ENCODE results near the gene DEAF1. TPM values are rescaled to one million over a fixed set of nuclear protein-coding genes. Genes with fewer than 3 reads are reported as not detected.

DEAF1 gene
- total and polyA plus RNA-seq, 10 of the 15 experiments (the other 5 are each of a cell fraction or from before 2014, with no cell fraction given), result 0.68 to 51.3 (median 25.9) TPM

DNA sequence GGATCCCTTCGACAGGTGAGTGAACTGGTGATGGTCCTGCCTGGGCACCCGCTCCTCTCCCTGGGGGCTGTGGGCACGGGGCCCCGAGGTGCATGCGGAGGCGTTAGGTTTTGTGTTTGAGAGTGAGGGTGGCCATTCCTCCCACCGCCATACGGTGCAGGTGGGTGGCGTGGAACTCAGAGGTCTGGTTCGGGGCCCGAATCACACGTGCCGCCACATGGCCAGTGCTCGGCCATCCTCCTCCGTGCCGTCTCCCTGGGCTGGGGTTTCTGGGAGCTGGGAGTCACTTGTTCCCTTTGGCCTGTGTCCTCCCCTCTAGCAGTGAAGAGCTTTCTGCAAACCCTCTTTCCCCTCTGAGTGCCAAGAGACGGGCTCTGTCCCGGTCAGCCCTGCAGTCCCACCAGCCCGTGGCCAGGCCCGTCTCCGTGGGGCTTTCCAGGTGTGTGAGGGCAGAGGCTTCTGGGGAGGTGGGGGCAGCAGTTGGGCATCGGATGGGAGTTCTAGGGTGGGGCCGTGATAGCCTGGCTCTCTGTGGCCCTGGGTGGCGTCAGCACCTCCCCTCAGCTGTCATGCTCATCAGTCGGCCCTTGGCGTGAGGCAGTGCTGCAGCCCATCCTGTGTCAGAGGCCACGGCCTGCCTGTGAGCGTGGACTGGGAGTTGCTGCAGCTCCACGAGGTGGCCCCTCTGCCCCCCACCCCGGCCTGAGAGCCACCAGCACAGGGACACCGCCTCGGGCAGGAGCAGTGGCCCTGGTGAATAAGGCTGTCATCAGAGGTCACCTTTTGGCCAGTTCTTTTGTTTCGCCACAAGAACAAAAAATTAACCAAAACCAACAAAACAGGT, 89.5 kb downstream of the DEAF1 start (continued):
- TF ChIP-seq, protein P1, sequence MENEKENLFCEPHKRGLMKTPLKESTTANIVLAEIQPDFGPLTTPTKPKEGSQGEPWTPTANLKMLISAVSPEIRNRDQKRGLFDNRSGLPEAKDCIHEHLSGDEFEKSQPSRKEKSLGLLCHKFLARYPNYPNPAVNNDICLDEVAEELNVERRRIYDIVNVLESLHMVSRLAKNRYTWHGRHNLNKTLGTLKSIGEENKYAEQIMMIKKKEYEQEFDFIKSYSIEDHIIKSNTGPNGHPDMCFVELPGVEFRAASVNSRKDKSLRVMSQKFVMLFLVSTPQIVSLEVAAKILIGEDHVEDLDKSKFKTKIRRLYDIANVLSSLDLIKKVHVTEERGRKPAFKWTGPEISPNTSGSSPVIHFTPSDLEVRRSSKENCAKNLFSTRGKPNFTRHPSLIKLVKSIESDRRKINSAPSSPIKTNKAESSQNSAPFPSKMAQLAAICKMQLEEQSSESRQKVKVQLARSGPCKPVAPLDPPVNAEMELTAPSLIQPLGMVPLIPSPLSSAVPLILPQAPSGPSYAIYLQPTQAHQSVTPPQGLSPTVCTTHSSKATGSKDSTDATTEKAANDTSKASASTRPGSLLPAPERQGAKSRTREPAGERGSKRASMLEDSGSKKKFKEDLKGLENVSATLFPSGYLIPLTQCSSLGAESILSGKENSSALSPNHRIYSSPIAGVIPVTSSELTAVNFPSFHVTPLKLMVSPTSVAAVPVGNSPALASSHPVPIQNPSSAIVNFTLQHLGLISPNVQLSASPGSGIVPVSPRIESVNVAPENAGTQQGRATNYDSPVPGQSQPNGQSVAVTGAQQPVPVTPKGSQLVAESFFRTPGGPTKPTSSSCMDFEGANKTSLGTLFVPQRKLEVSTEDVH (IDR thresholded peaks at IDR 0.05; ENCODE audit: low read depth, partially characterized antibody), result no peak
- TF ChIP-seq YY1 (IDR thresholded peaks at IDR 0.05; ENCODE audit: low read depth, low read length), result no peak
- TF ChIP-seq BACH1 (IDR thresholded peaks at IDR 0.05; ENCODE audit: borderline replicate concordance), result no peak
- TF ChIP-seq, protein P2, sequence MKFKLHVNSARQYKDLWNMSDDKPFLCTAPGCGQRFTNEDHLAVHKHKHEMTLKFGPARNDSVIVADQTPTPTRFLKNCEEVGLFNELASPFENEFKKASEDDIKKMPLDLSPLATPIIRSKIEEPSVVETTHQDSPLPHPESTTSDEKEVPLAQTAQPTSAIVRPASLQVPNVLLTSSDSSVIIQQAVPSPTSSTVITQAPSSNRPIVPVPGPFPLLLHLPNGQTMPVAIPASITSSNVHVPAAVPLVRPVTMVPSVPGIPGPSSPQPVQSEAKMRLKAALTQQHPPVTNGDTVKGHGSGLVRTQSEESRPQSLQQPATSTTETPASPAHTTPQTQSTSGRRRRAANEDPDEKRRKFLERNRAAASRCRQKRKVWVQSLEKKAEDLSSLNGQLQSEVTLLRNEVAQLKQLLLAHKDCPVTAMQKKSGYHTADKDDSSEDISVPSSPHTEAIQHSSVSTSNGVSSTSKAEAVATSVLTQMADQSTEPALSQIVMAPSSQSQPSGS (IDR thresholded peaks at IDR 0.05; ENCODE audit: low read length), result no peak
- TF ChIP-seq PML (IDR thresholded peaks at IDR 0.05; ENCODE audit: low read length), result no peak

DNA sequence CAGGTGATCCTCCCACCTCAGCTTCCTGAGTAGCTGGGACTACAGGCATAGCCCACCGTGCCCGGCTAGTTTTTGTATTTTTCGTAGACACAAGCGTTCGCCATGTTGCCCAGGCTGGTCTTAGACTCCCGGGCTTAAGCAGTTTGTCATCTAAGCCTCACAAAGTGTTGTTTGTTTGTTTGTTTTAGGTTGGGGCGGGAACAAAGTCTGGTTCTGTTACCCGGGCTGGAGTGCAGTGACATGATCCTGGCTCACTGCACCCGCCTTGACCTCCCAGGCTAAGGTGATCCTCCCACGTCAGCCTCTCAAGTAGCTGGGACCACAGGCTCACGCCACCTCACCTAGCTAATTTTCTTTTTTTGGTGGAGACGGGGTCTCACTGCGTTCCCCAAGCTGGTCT, 91.9 kb downstream of the DEAF1 start:
- no peaks in the 10 kb centered on the region; the same call in 1 of the 2 replicates for H4K20me1 ChIP-seq (ENCODE audit: control insufficient read depth, insufficient read depth)
- no peak overlapping the region for H3K9ac ChIP-seq (ENCODE audit: control insufficient read depth, insufficient read depth, low read length)
- ChIA-PET CTCF (no interaction called here), SMC1A (ENCODE audit: uncharacterized antibody, unreplicated experiment) (no interaction called here), POLR2A (no interaction called here), RAD21 (ENCODE audit: unreplicated experiment) (no interaction called here)
- no peaks in the 10 kb centered on the region for H3K9me3 ChIP-seq (replicated peaks; ENCODE audit: control insufficient read depth, insufficient read depth, low read length)
- H3K27me3 ChIP-seq (replicated peaks in 1 of 2; ENCODE audit: control insufficient read depth in 2 of 2, insufficient read depth in 2 of 2, low read length in 1 of 2), result no peaks in the 10 kb centered on the region
- 96% methylated on average over 13 of the region's 13 CpGs for WGBS (ENCODE audit: insufficient coverage, insufficient replicate concordance, low lambda C conversion rate, missing lambda C conversion rate)
- no peaks in the 10 kb centered on the region for H3K4me1 ChIP-seq (ENCODE audit: control insufficient read depth, insufficient read depth, low read length)
- H3K4me3 ChIP-seq, result no peak overlapping the region
- intact Hi-C loops (cut with micrococcal nuclease; ENCODE audit: unreplicated experiment) (no loop called here), in situ Hi-C loops (cut with MboI) (no loop called here)
- no peak for FAIRE-seq
- H3K27ac ChIP-seq (ENCODE audit: control insufficient read depth, insufficient read depth), result no peak overlapping the region
- no peak overlapping the region for H2AFZ ChIP-seq (ENCODE audit: control insufficient read depth, low read depth, low read length)
- H3K79me2 ChIP-seq (ENCODE audit: control insufficient read depth, insufficient read depth, low read length), result no peaks in the 10 kb centered on the region
- no peak for ATAC-seq
- no peak overlapping the region for H3K4me2 ChIP-seq (ENCODE audit: control insufficient read depth, insufficient read depth)
- H3K36me3 ChIP-seq (ENCODE audit: control insufficient read depth in 2 of 2, insufficient read depth in 2 of 2, low read length in 1 of 2), result peaks cover 17 to 52% of the 10 kb centered on the region in 2 experiments; a peak in 3 of 4 replicates
- BruUV-seq (replicated peaks), result no TSS peak
- DNase-seq (ENCODE audit: low read depth, low spot score), result no peak
- TF ChIP-seq BACH1 (IDR thresholded peaks at IDR 0.05; ENCODE audit: borderline replicate concordance), result no peak
- TF ChIP-seq TBL1XR1 (IDR thresholded peaks at IDR 0.05; ENCODE audit: low read depth, low read length), result no peak
- TF ChIP-seq MTA2 (IDR thresholded peaks at IDR 0.05; ENCODE audit: low read depth), result no peak
- TF ChIP-seq KLF5 (IDR thresholded peaks at IDR 0.05; ENCODE audit: partially characterized antibody), result no peak
- TF ChIP-seq ZZZ3 (IDR thresholded peaks at IDR 0.05; ENCODE audit: control insufficient read depth, insufficient read length, low read depth), result no peak
- no peak for TF ChIP-seq SMAD5 (IDR thresholded peaks at IDR 0.05; ENCODE audit: low read depth)
- TF ChIP-seq SIX5 (IDR thresholded peaks at IDR 0.05; ENCODE audit: low read depth, low read length, severe bottlenecking), result no peak
- no peak for TF ChIP-seq ETV6 (conservative IDR thresholded peaks at IDR 0.05 in 1 of 2, IDR thresholded peaks at IDR 0.05 in 1 of 2; ENCODE audit: borderline replicate concordance in 1 of 2, low read depth in 1 of 2)
- no peak for TF ChIP-seq TAF1 (IDR thresholded peaks at IDR 0.05; ENCODE audit: borderline replicate concordance, low read depth, low read length)
- TF ChIP-seq EED (IDR thresholded peaks at IDR 0.05; ENCODE audit: low read depth), result no peak
- TF ChIP-seq SUZ12 (IDR thresholded peaks at IDR 0.05; ENCODE audit: unreplicated experiment), result no peak
- TF ChIP-seq SREBF2 (IDR thresholded peaks at IDR 0.05; ENCODE audit: low read length), result no peak
- TF ChIP-seq, protein P2 (IDR thresholded peaks at IDR 0.05; ENCODE audit: low read length), result no peak
- no peak for TF ChIP-seq NFXL1 (IDR thresholded peaks at IDR 0.05; ENCODE audit: borderline replicate concordance)
- TF ChIP-seq ZSCAN29 (IDR thresholded peaks at IDR 0.05), result no peak

Data from GM12878 (cell line).